ENCODE results near the gene LCN2. TPM values are rescaled to one million over a fixed set of nuclear protein-coding genes. Genes with fewer than 3 reads are reported as not detected.

LCN2 gene
- total and polyA plus RNA-seq, 12 donors, result 0.33 to 48.2 (median 1.2) TPM; not detected in 3

DNA sequence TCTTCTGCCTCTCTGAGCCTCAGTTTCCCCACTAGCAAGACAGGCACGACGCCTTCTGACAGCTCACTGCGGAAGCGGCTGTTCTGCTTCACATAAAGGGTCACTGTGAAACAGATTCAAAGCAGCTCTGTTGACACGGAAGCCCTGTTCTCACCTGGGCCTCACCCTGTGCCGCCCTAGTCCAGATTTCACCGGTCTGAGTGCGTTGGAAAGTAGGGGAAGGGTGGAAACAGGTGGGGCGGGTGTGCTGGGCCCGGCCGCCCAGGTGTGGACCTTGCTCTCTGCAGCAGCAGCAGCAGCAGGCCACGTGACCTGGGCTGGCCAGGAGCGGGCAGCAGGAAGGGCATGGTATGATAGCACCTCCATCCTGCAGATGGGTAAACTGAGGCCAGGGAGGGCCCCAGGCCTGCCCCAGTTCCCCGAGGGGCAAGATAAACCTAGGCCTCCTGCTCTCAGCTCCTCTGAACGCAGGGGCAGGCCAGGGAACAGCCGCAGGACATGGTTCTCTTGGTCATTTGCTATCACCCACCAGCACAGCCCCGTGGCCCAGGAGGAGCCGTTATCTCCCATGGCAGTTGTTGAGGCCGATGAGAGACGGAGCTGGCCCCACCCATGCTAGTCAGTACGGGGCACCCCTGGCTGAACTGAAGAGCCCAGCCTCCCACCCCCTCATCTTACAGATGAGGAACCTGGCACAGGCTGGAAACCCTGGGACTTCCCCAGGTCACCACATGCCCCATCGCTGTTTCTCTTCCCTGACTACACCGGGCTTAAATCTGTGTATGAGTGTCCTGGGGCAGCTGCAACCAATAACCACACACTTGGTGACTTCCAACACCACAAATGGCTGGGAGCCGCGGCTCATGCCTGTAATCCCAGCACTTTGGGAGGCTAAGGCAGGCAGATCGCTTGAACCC is 33.8 kb upstream of the LCN2 start:
- no peak overlapping the region for H3K27ac ChIP-seq
- WGBS, 4 donors, result 85 to 93% (median 92%) methylated on average over 12 to 26 of the region's 26 CpGs
- no peak overlapping the region for H3K4me3 ChIP-seq
- peaks cover 0 to 2% of the 10 kb centered on the region in 2 donors for H3K36me3 ChIP-seq (replicated peaks in 1 of 2)
- intact Hi-C loops (cut with DNase I), result loop anchor here in 1 of 2 donors (2.0 kb wide), 1 partner anchor 171 kb away; no protein-coding TSS in a partner anchor
- H3K27me3 ChIP-seq, result no peaks in the 10 kb centered on the region
- no peaks in the 10 kb centered on the region for H3K4me1 ChIP-seq (replicated peaks in 1 of 2)
- H3K9me3 ChIP-seq (replicated peaks in 1 of 3), result no peaks in the 10 kb centered on the region
- TF ChIP-seq POLR2A (IDR thresholded peaks at IDR 0.05), result no peak
- no peak for TF ChIP-seq CTCF (IDR thresholded peaks at IDR 0.05)
- DNase-seq, result peak in 4 of 7 donors; percentile 12 to 48 (median 22)

DNA sequence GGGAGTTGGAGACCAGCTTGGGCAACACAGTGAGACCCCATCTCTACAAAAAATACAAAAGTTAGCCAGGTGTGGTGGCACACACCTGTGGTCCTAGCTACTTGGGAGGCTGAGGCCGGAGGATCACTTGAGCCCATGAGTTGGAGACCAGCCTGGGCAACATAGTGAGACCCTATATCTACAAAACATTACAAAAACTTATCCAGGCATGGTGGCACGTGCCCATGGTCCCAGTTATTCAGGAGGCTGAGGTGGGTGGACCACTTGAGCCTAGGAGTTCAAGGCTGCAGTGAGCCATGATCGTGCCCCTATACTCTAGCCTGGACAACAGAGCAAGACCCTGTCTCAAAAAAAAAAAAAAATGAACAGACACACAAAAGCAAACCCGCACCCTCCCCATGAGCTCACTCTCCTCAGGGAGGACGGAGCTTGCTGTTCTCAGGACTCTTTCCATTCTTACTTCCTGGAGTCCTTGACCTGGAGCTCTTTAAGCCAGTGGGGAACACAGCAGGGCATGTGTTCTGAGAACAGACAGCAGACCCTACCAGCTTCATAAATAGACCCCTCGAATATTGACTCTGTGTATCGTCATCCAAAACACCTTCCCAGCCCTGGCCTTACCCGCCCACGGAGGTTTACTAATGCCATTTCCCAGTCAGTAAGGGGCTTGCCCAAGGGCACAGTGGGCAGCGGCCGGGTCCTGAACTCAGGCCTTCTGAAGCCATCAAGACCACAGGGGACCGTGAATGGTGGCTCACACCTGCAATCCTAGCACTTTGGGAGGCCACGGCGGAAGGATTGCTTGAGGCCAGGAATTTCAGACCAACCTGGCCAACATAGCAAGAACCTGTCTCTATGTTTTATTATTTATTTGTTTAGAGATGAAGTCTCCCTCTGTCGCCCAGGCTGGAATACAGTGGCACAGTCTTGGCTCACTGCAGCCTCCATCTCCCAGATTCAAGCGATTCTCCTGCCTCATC is 32.9 kb upstream of the LCN2 start:
- Histone ChIP-seq H3K4me3 (no peak overlapping the region), H3K36me3 (replicated peaks in 1 of 2) (peaks cover 0 to 12% of the 10 kb centered on the region in 2 donors), H3K9me3 (replicated peaks in 1 of 3) (no peaks in the 10 kb centered on the region), H3K4me1 (replicated peaks in 1 of 2) (no peaks in the 10 kb centered on the region), H3K27ac (no peak overlapping the region), H3K27me3 (no peaks in the 10 kb centered on the region)
- WGBS, 4 donors, result 76 to 83% (median 78%) methylated on average over 15 to 16 of the region's 16 CpGs
- intact Hi-C loops (cut with DNase I), result loop anchor here in 1 of 2 donors (2.0 kb wide), 1 partner anchor 172 kb away; no protein-coding TSS in a partner anchor
- no peak for TF ChIP-seq CTCF (IDR thresholded peaks at IDR 0.05)
- TF ChIP-seq POLR2A (IDR thresholded peaks at IDR 0.05), result no peak
- DNase-seq, result peak in 4 of 7 donors; percentile 11 to 53 (median 20)

- Histone ChIP-seq H3K27ac (no peak overlapping the region), H3K36me3 (replicated peaks in 1 of 2) (peaks cover 0 to 26% of the 10 kb centered on the region in 2 donors)
- 9 to 14% (median 11%) methylated on average over 17 to 27 of the region's 27 CpGs for WGBS, 4 donors
Observed at GRCh38 chr9:128117613-128118471, 31.4 kb upstream of the LCN2 start.

More at GRCh38 chr9:128117613-128118471, 31.4 kb upstream of the LCN2 start:
- Histone ChIP-seq H3K4me1 (replicated peaks in 1 of 2) (no peaks in the 10 kb centered on the region), H3K4me3 (no peak overlapping the region), H3K27me3 (no peaks in the 10 kb centered on the region), H3K9me3 (replicated peaks in 1 of 3) (no peaks in the 10 kb centered on the region)
- TF ChIP-seq CTCF (IDR thresholded peaks at IDR 0.05), result peak; percentile 100
- no peak for TF ChIP-seq POLR2A (IDR thresholded peaks at IDR 0.05)
- peak; percentile 90 to 97 (median 95) for DNase-seq
- intact Hi-C loops (cut with DNase I), result loop anchor here in 1 of 2 donors (2.0 kb wide), 1 partner anchor 173 kb away; no protein-coding TSS in a partner anchor

Measured in adrenal gland (tissue), 12 donors.